GM21717 (cell line): ENCODE measurements around the gene ZMYM2.

Experiments used
- ATAC-seq: cut with Tn5 transposase; IDR thresholded peaks from one replicate; pipeline ENCODE4 v1.9.1; 2021; ENCODE audit warnings: mild to moderate bottlenecking, moderate library complexity; ENCODE audit not compliant: unreplicated experiment

ZMYM2 gene

DNA sequence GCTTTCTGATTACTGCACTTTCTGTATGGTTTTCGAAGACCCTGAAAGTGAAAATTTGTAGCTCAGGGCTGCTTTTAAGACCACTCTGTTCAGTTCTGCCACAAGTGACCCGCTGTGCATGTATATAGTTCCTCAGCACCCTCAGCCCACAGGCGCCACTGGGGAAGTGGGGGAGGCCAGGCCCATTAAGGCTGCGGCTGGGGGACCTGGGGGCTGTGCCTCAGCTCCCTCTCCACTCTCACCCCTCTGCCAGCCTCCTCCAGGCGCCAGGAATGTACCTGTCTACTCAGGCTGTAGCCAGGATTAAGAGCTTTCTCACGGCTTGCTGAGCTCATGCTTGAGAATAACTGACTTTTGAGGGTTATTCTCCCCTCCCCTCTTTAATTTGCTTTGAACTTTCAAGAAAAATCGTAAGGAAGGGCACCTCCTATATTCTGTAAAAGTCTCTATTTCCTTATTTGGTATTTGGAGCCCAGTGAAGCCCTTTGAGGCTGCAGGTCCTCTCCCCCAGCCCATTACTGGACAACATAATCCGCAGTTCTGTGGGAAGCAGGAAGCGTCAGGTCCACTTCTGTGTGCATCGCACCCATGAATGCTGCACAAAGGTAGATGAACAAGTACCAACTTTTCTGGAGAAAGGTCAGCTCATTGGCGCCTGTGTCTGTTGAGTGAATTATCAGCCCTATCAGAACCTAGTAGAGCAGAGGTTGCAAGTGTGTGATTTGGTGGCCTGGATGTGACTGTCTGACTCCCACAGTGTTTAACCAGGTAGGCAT is 172.7 kb downstream of the ZMYM2 start:
- ATAC-seq: no peak

- ATAC-seq: no peak
Measured at GRCh38 chr13:20132052-20132634, 173.6 kb downstream of the ZMYM2 start.

GRCh38 chr13:20134732-20135131 is 176.2 kb downstream of the ZMYM2 start:
- no peak for ATAC-seq

GRCh38 chr13:20136781-20137703 is 178.5 kb downstream of the ZMYM2 start:
- ATAC-seq: no peak

- ATAC-seq: no peak
Measured at GRCh38 chr13:20137875-20138274, 179.3 kb downstream of the ZMYM2 start.

GRCh38 chr13:20140487-20140886 is 182.0 kb downstream of the ZMYM2 start:
- ATAC-seq: no peak
